ENCODE data around the gene SECISBP2.

Gene SECISBP2

GRCh38 chr9:89372230-89372816 is 54.0 kb downstream of the SECISBP2 start:
- H3K27ac ChIP-seq (ENCODE audit: insufficient read depth, low read depth, low read length, poor library complexity, severe bottlenecking), result no peak overlapping the region
- H3K4me1 ChIP-seq (ENCODE audit: control insufficient read depth, insufficient read depth, low read length), result peaks cover 9% of the 10 kb centered on the region
- no peaks in the 10 kb centered on the region for H3K9me3 ChIP-seq (ENCODE audit: control insufficient read depth, low read length)
- no peak overlapping the region for H3K4me3 ChIP-seq (ENCODE audit: insufficient read depth, low read depth, low read length)
- H3K36me3 ChIP-seq (ENCODE audit: control insufficient read depth, insufficient read depth, low read length), result no peaks in the 10 kb centered on the region
- no peaks in the 10 kb centered on the region for H3K27me3 ChIP-seq (ENCODE audit: control insufficient read depth, insufficient read depth, low read length, poor library complexity, severe bottlenecking)
- WGBS, 2 experiments, result 90 to 91% methylated on average over 14 of the region's 14 CpGs

DNA sequence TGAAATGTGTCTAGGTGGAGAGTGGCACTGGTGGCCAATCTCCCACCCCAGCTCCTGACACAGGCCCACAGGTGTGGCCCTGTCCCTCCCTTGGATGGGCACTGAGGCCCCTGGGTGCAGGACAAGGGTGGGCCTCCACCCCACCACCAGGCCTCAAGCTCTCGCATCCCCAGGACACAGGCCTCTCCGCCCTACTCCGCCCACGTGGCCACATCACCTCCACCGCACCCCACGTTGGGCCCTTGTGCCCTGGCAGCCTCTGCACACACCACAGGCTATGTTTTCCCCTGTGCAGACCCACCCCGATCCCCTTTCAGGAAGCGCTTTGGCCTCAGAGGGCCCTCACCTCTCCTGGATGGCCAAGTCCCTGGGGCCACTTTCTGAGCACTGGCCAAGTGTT is 54.7 kb downstream of the SECISBP2 start:
- Histone ChIP-seq H3K36me3 (ENCODE audit: control insufficient read depth, insufficient read depth, low read length) (no peaks in the 10 kb centered on the region), H3K9me3 (ENCODE audit: control insufficient read depth, low read length) (no peaks in the 10 kb centered on the region), H3K4me1 (ENCODE audit: control insufficient read depth, insufficient read depth, low read length) (peaks cover 9% of the 10 kb centered on the region), H3K27me3 (ENCODE audit: control insufficient read depth, insufficient read depth, low read length, poor library complexity, severe bottlenecking) (no peaks in the 10 kb centered on the region), H3K27ac (ENCODE audit: insufficient read depth, low read depth, low read length, poor library complexity, severe bottlenecking) (no peak overlapping the region), H3K4me3 (ENCODE audit: insufficient read depth, low read depth, low read length) (no peak overlapping the region)
- 91 to 94% methylated on average over 8 of the region's 8 CpGs for WGBS, 2 experiments

GRCh38 chr9:89374176-89374575 is 55.9 kb downstream of the SECISBP2 start:
- Histone ChIP-seq H3K27ac (ENCODE audit: insufficient read depth, low read depth, low read length, poor library complexity, severe bottlenecking) (no peak overlapping the region), H3K36me3 (ENCODE audit: control insufficient read depth, insufficient read depth, low read length) (no peaks in the 10 kb centered on the region), H3K4me1 (ENCODE audit: control insufficient read depth, insufficient read depth, low read length) (peaks cover 9% of the 10 kb centered on the region), H3K9me3 (ENCODE audit: control insufficient read depth, low read length) (no peaks in the 10 kb centered on the region), H3K27me3 (ENCODE audit: control insufficient read depth, insufficient read depth, low read length, poor library complexity, severe bottlenecking) (no peaks in the 10 kb centered on the region), H3K4me3 (ENCODE audit: insufficient read depth, low read depth, low read length) (no peak overlapping the region)
- 90 to 95% methylated on average over 4 of the region's 4 CpGs for WGBS, 2 experiments

DNA sequence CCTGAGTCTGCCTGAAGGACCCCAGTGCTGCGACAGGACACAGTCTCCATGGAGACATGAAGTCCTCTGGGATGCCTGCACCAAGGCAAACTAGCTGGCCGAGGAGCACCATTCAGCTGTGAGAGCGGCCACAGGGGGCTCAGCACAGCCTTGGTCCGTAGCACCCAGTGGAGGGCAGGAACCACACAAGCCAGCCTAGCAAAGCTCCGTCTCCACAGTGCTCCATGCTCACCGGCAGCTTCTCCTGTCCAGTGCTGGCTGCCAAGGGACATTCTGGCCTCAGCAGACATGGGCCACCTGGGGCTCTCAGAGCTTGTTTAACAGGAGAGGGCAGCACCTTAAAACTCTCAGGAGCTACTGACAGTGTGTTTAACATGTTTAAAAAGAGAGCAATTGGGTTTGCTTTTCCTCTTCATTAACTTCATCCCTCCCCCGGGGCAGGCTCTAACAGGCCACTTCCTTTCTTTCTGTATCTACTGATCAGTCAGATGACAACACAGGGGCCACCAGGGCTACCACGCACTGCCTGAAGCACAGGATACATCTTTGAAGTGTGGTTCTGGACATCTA is 57.0 kb downstream of the SECISBP2 start:
- peaks cover 9% of the 10 kb centered on the region for H3K4me1 ChIP-seq (ENCODE audit: control insufficient read depth, insufficient read depth, low read length)
- H3K4me3 ChIP-seq (ENCODE audit: insufficient read depth, low read depth, low read length), result no peak overlapping the region
- no peaks in the 10 kb centered on the region for H3K36me3 ChIP-seq (ENCODE audit: control insufficient read depth, insufficient read depth, low read length)
- no peaks in the 10 kb centered on the region for H3K27me3 ChIP-seq (ENCODE audit: control insufficient read depth, insufficient read depth, low read length, poor library complexity, severe bottlenecking)
- WGBS, 2 experiments, result 87 to 92% methylated on average over 8 of the region's 8 CpGs
- no peak overlapping the region for H3K27ac ChIP-seq (ENCODE audit: insufficient read depth, low read depth, low read length, poor library complexity, severe bottlenecking)
- no peaks in the 10 kb centered on the region for H3K9me3 ChIP-seq (ENCODE audit: control insufficient read depth, low read length)

- Histone ChIP-seq H3K4me1 (ENCODE audit: control insufficient read depth, insufficient read depth, low read length) (peaks cover 9% of the 10 kb centered on the region), H3K27me3 (ENCODE audit: control insufficient read depth, insufficient read depth, low read length, poor library complexity, severe bottlenecking) (no peaks in the 10 kb centered on the region), H3K4me3 (ENCODE audit: insufficient read depth, low read depth, low read length) (no peak overlapping the region), H3K27ac (ENCODE audit: insufficient read depth, low read depth, low read length, poor library complexity, severe bottlenecking) (no peak overlapping the region), H3K36me3 (ENCODE audit: control insufficient read depth, insufficient read depth, low read length) (no peaks in the 10 kb centered on the region), H3K9me3 (ENCODE audit: control insufficient read depth, low read length) (no peaks in the 10 kb centered on the region)
- WGBS, 2 experiments, result 94 to 96% methylated on average over 4 of the region's 4 CpGs
Observed at GRCh38 chr9:89376286-89376685, 58.0 kb downstream of the SECISBP2 start.

GRCh38 chr9:89376741-89377351 is 58.5 kb downstream of the SECISBP2 start:
- no peaks in the 10 kb centered on the region for H3K9me3 ChIP-seq (ENCODE audit: control insufficient read depth, low read length)
- peaks cover 9% of the 10 kb centered on the region for H3K4me1 ChIP-seq (ENCODE audit: control insufficient read depth, insufficient read depth, low read length)
- H3K27me3 ChIP-seq (ENCODE audit: control insufficient read depth, insufficient read depth, low read length, poor library complexity, severe bottlenecking), result no peaks in the 10 kb centered on the region
- H3K4me3 ChIP-seq (ENCODE audit: insufficient read depth, low read depth, low read length), result no peak overlapping the region
- no peaks in the 10 kb centered on the region for H3K36me3 ChIP-seq (ENCODE audit: control insufficient read depth, insufficient read depth, low read length)
- no peak overlapping the region for H3K27ac ChIP-seq (ENCODE audit: insufficient read depth, low read depth, low read length, poor library complexity, severe bottlenecking)
- WGBS, 2 experiments, result 89 to 91% methylated on average over 16 to 17 of the region's 17 CpGs

DNA sequence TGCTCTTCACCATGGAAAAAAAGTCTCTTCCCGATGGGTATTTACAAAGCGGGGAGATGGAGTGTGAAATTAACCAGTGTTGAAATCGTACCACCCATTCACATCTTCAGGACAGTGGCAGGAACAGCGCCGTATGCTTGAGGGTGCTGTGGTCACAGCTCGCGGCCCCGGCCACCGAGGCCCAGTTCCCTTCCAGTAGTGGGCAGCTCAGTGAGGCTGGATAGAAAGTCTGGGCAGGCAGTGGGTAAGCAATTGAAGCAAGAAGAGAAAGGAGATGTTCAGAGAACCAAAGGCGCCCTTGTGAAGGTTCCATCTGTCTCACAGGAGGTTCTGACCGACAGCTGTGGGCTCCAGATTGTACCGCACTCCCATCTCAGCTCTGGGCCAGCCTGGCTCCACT is 59.1 kb downstream of the SECISBP2 start:
- peaks cover 9% of the 10 kb centered on the region for H3K4me1 ChIP-seq (ENCODE audit: control insufficient read depth, insufficient read depth, low read length)
- H3K4me3 ChIP-seq (ENCODE audit: insufficient read depth, low read depth, low read length), result no peak overlapping the region
- 96% methylated on average over 12 of the region's 12 CpGs for WGBS, 2 experiments
- no peak overlapping the region for H3K27ac ChIP-seq (ENCODE audit: insufficient read depth, low read depth, low read length, poor library complexity, severe bottlenecking)
- H3K9me3 ChIP-seq (ENCODE audit: control insufficient read depth, low read length), result no peaks in the 10 kb centered on the region
- no peaks in the 10 kb centered on the region for H3K27me3 ChIP-seq (ENCODE audit: control insufficient read depth, insufficient read depth, low read length, poor library complexity, severe bottlenecking)
- H3K36me3 ChIP-seq (ENCODE audit: control insufficient read depth, insufficient read depth, low read length), result no peaks in the 10 kb centered on the region

DNA sequence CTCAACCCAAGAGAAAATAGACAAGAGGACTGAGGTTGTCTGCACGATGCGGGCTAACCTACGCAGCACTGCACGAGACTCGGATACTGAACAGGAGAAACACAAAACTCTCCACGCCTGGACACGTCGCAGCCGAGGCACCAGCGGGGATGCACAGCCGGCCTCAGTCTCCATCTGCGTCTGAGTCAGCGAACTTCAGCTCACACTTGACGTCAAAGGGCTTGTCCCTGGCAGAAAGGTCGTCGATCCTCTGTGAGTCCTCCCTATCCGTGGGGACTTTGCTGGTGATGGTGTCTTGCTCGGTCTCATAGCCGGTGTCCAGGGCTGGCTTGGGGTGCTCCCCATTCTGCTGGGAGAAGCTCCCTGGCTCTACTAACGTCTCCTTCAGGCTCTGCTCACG is 60.2 kb downstream of the SECISBP2 start:
- H3K9me3 ChIP-seq (ENCODE audit: control insufficient read depth, low read length), result no peaks in the 10 kb centered on the region
- peaks cover 9% of the 10 kb centered on the region for H3K4me1 ChIP-seq (ENCODE audit: control insufficient read depth, insufficient read depth, low read length)
- WGBS, 2 experiments, result 96% methylated on average over 21 of the region's 21 CpGs
- H3K27ac ChIP-seq (ENCODE audit: insufficient read depth, low read depth, low read length, poor library complexity, severe bottlenecking), result no peak overlapping the region
- no peaks in the 10 kb centered on the region for H3K36me3 ChIP-seq (ENCODE audit: control insufficient read depth, insufficient read depth, low read length)
- no peak overlapping the region for H3K4me3 ChIP-seq (ENCODE audit: insufficient read depth, low read depth, low read length)
- no peaks in the 10 kb centered on the region for H3K27me3 ChIP-seq (ENCODE audit: control insufficient read depth, insufficient read depth, low read length, poor library complexity, severe bottlenecking)

GRCh38 chr9:89379031-89379430 is 60.7 kb downstream of the SECISBP2 start:
- H3K27ac ChIP-seq (ENCODE audit: insufficient read depth, low read depth, low read length, poor library complexity, severe bottlenecking), result no peak overlapping the region
- 93 to 96% methylated on average over 14 of the region's 14 CpGs for WGBS, 2 experiments
- H3K36me3 ChIP-seq (ENCODE audit: control insufficient read depth, insufficient read depth, low read length), result no peaks in the 10 kb centered on the region
- H3K9me3 ChIP-seq (ENCODE audit: control insufficient read depth, low read length), result no peaks in the 10 kb centered on the region
- no peak overlapping the region for H3K4me3 ChIP-seq (ENCODE audit: insufficient read depth, low read depth, low read length)
- H3K4me1 ChIP-seq (ENCODE audit: control insufficient read depth, insufficient read depth, low read length), result peaks cover 9% of the 10 kb centered on the region
- no peaks in the 10 kb centered on the region for H3K27me3 ChIP-seq (ENCODE audit: control insufficient read depth, insufficient read depth, low read length, poor library complexity, severe bottlenecking)

DNA sequence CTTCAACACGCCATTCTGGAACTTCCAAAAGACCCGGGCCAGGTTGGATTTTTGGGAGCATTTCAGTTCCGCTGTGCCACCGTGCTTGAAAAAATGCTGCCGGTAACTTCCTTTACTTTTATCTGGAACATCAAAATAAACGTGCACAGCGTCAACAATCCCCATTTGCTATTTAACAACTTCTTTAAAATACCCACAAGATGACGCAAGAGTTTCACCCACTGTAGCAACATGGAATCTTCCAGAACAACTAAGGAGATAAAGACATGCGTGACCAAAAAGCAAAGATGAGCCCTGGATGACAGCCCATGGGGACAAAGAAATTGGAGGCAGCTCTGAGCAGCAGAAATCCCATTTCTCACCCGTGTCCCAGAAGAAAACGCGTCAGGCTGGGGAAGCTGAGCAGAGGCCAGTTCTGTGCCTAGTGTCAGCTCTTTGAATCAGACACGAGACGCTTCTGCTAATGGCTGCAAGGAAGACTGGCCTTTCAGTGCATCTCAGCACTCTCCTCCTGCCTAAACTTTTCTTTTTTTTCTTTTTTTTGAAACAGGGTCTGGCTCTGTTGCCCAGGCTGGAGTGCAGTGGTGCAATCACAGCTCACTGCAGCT is 61.3 kb downstream of the SECISBP2 start:
- no peak overlapping the region for H3K27ac ChIP-seq (ENCODE audit: insufficient read depth, low read depth, low read length, poor library complexity, severe bottlenecking)
- WGBS, 2 experiments, result 94 to 95% methylated on average over 14 of the region's 14 CpGs
- H3K27me3 ChIP-seq (ENCODE audit: control insufficient read depth, insufficient read depth, low read length, poor library complexity, severe bottlenecking), result no peaks in the 10 kb centered on the region
- no peaks in the 10 kb centered on the region for H3K36me3 ChIP-seq (ENCODE audit: control insufficient read depth, insufficient read depth, low read length)
- peaks cover 9% of the 10 kb centered on the region for H3K4me1 ChIP-seq (ENCODE audit: control insufficient read depth, insufficient read depth, low read length)
- H3K9me3 ChIP-seq (ENCODE audit: control insufficient read depth, low read length), result no peaks in the 10 kb centered on the region
- no peak overlapping the region for H3K4me3 ChIP-seq (ENCODE audit: insufficient read depth, low read depth, low read length)

All from ectodermal cell (in vitro differentiated cells).